ENCODE results near the gene MAP3K6. TPM values are rescaled to one million over a fixed set of nuclear protein-coding genes. Genes with fewer than 3 reads are reported as not detected.

MAP3K6 gene
- total RNA-seq: 25.7 and 29.8 TPM in 2 replicates

GRCh38 chr1:27366411-27367159, at the start of gene MAP3K6:
TSS of gene MAP3K6 (minus strand) at chr1:27366961. CDS start at chr1:27366597, 364 bp downstream.
- Histone ChIP-seq H3K27me3 (ENCODE audit: insufficient read depth, low read length) (no peaks in the 10 kb centered on the region), H3K79me2 (ENCODE audit: insufficient read depth, low read length) (peaks cover 12% of the 10 kb centered on the region), H3K4me1 (ENCODE audit: insufficient read depth, low read length) (peaks cover 11% of the 10 kb centered on the region), H3K4me3 (ENCODE audit: insufficient read depth, low read length) (peak within 1 kb of the TSS; percentile 85), H3K9me3 (ENCODE audit: low read depth, low read length) (no peaks in the 10 kb centered on the region), H3K4me2 (ENCODE audit: insufficient read depth, low read length) (peak within 1 kb of the TSS; percentile 99), H4K20me1 (ENCODE audit: insufficient read depth, low read length) (no peaks in the 10 kb centered on the region), H3K36me3 (ENCODE audit: insufficient read depth, low read length) (peaks cover 22% of the 10 kb centered on the region), H3K27ac (ENCODE audit: low read depth, low read length) (peak within 1 kb of the TSS; percentile 76), H2AFZ (ENCODE audit: low read length) (peak within 1 kb of the TSS; percentile 84)
- DNase-seq (ENCODE audit: insufficient read length, low spot score, missing footprints): peak; percentile 99
- TF ChIP-seq CTCF (IDR thresholded peaks at IDR 0.05; ENCODE audit: extremely low read depth, low read depth, low read length): peak; percentile 23

GRCh38 chr1:27414091-27414490, 47.3 kb upstream of the MAP3K6 start:
- H3K9me3 ChIP-seq (ENCODE audit: low read depth, low read length): no peaks in the 10 kb centered on the region
- no peak overlapping the region for H3K27ac ChIP-seq (ENCODE audit: low read depth, low read length)
- no peaks in the 10 kb centered on the region for H4K20me1 ChIP-seq (ENCODE audit: insufficient read depth, low read length)
- H3K4me3 ChIP-seq (ENCODE audit: insufficient read depth, low read length): no peak overlapping the region
- no peak for TF ChIP-seq CTCF (IDR thresholded peaks at IDR 0.05; ENCODE audit: extremely low read depth, low read depth, low read length)
- no peaks in the 10 kb centered on the region for H3K27me3 ChIP-seq (ENCODE audit: insufficient read depth, low read length)
- H2AFZ ChIP-seq (ENCODE audit: low read length): no peak overlapping the region
- no peak overlapping the region for H3K4me2 ChIP-seq (ENCODE audit: insufficient read depth, low read length)
- H3K4me1 ChIP-seq (ENCODE audit: insufficient read depth, low read length): peaks cover 15% of the 10 kb centered on the region
- peaks cover 32% of the 10 kb centered on the region for H3K79me2 ChIP-seq (ENCODE audit: insufficient read depth, low read length)
- H3K36me3 ChIP-seq (ENCODE audit: insufficient read depth, low read length): peaks cover 78% of the 10 kb centered on the region
- no peak for DNase-seq (ENCODE audit: insufficient read length, low spot score, missing footprints)

GRCh38 chr1:27413004-27413403, 46.2 kb upstream of the MAP3K6 start:
- H3K27ac ChIP-seq (ENCODE audit: low read depth, low read length): no peak overlapping the region
- H2AFZ ChIP-seq (ENCODE audit: low read length): no peak overlapping the region
- TF ChIP-seq CTCF (IDR thresholded peaks at IDR 0.05; ENCODE audit: extremely low read depth, low read depth, low read length): no peak
- H4K20me1 ChIP-seq (ENCODE audit: insufficient read depth, low read length): no peaks in the 10 kb centered on the region
- H3K4me2 ChIP-seq (ENCODE audit: insufficient read depth, low read length): no peak overlapping the region
- no peaks in the 10 kb centered on the region for H3K27me3 ChIP-seq (ENCODE audit: insufficient read depth, low read length)
- H3K9me3 ChIP-seq (ENCODE audit: low read depth, low read length): no peaks in the 10 kb centered on the region
- H3K4me1 ChIP-seq (ENCODE audit: insufficient read depth, low read length): peaks cover 4% of the 10 kb centered on the region
- no peak overlapping the region for H3K4me3 ChIP-seq (ENCODE audit: insufficient read depth, low read length)
- no peak for DNase-seq (ENCODE audit: insufficient read length, low spot score, missing footprints)
- H3K36me3 ChIP-seq (ENCODE audit: insufficient read depth, low read length): peaks cover 82% of the 10 kb centered on the region
- H3K79me2 ChIP-seq (ENCODE audit: insufficient read depth, low read length): peaks cover 29% of the 10 kb centered on the region

- Histone ChIP-seq H4K20me1 (ENCODE audit: insufficient read depth, low read length) (no peaks in the 10 kb centered on the region), H3K79me2 (ENCODE audit: insufficient read depth, low read length) (peaks cover 27% of the 10 kb centered on the region), H2AFZ (ENCODE audit: low read length) (no peak overlapping the region), H3K9me3 (ENCODE audit: low read depth, low read length) (no peaks in the 10 kb centered on the region), H3K4me3 (ENCODE audit: insufficient read depth, low read length) (no peak overlapping the region), H3K4me2 (ENCODE audit: insufficient read depth, low read length) (no peak overlapping the region), H3K4me1 (ENCODE audit: insufficient read depth, low read length) (no peaks in the 10 kb centered on the region), H3K27ac (ENCODE audit: low read depth, low read length) (no peak overlapping the region), H3K36me3 (ENCODE audit: insufficient read depth, low read length) (peaks cover 81% of the 10 kb centered on the region), H3K27me3 (ENCODE audit: insufficient read depth, low read length) (no peaks in the 10 kb centered on the region)
- no peak for DNase-seq (ENCODE audit: insufficient read length, low spot score, missing footprints)
- no peak for TF ChIP-seq CTCF (IDR thresholded peaks at IDR 0.05; ENCODE audit: extremely low read depth, low read depth, low read length)
Observed at GRCh38 chr1:27412502-27412901, 45.7 kb upstream of the MAP3K6 start.

Measured in osteoblast (primary cell).